ENCODE data around the gene STRA6. TPM values are rescaled to one million over a fixed set of nuclear protein-coding genes. Genes with fewer than 3 reads are reported as not detected.

Gene STRA6, protein sequence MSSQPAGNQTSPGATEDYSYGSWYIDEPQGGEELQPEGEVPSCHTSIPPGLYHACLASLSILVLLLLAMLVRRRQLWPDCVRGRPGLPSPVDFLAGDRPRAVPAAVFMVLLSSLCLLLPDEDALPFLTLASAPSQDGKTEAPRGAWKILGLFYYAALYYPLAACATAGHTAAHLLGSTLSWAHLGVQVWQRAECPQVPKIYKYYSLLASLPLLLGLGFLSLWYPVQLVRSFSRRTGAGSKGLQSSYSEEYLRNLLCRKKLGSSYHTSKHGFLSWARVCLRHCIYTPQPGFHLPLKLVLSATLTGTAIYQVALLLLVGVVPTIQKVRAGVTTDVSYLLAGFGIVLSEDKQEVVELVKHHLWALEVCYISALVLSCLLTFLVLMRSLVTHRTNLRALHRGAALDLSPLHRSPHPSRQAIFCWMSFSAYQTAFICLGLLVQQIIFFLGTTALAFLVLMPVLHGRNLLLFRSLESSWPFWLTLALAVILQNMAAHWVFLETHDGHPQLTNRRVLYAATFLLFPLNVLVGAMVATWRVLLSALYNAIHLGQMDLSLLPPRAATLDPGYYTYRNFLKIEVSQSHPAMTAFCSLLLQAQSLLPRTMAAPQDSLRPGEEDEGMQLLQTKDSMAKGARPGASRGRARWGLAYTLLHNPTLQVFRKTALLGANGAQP
- not detected in 2 replicates for total RNA-seq (2014; rRNA removed; shearing (Covaris generic))
- not detected in 2 replicates for total RNA-seq (2022)
- Bru-seq, nascent RNA = not detected
- percentile 5 among the genes with signal in this experiment for BruChase-seq, experiment 1, labeled RNA remaining after a 6-hour chase
- percentile 4 among the genes with signal in this experiment for BruChase-seq, experiment 2, labeled RNA remaining after a 2-hour chase
- long read RNA-seq = 0 reads

DNA sequence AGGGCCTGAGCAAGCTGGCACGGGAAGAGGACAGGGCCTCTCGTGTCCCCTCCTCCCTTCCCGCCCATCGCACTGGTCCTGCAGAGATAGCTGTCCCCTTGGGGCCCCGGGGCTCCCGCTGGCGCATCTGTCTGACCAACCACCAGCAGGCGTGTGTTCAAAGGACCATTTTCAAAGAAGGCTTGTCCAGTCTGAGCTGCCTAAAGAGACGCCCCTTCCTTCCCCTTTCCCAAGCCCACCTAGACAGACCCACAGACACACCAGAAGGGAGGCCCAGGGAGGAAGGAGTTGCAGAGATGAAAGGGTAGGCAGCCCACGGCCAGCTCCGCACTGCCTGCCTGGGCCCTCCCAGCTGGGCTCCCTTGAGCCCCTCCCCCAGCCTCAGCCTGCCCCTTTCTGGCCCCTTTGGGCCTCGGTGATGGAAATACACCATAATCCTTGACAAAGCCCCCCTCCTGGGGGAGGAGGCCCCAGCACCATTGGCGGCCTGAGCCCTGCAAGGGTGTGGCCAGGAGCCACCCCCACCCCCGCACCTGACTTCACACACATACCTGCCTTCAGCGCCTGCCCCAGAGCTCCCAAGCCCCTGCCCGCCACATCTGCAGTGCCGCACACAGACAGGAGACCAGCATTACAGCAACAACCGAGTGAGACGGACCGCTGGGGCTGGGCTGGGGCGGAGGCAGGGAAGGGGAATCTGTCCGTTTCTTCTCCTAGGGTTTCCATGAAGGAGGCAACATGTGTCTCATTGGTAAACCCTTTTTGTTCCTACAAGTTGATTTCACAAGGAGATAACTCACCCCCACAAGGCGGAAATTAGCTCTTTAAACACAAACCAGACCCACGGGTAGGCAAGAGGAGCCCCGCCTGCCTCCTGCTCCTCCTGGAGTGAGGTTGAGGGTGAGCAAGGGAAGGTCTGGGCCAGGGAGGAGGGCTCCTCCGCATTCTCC is at the start of gene STRA6:
STRA6 (minus strand) TSS at position 336 of the 950 bp plus-strand sequence. CDS start 520 bp downstream, outside the sequence.
- no peaks in the 10 kb centered on the region for H3K4me1 ChIP-seq (ENCODE audit: insufficient read depth, low read length, poor library complexity, severe bottlenecking)
- no peaks in the 10 kb centered on the region for H3K9me3 ChIP-seq (ENCODE audit: low read length)
- H3K27ac ChIP-seq (ENCODE audit: low read depth, low read length, poor library complexity, severe bottlenecking) = no peak within 1 kb of the TSS
- ChIA-PET CTCF (ENCODE audit: unreplicated experiment) (no interaction called here), POLR2A (no interaction called here)
- no peaks in the 10 kb centered on the region for H4K20me1 ChIP-seq (ENCODE audit: insufficient read depth, low read length)
- TF ChIP-seq, protein P1, sequence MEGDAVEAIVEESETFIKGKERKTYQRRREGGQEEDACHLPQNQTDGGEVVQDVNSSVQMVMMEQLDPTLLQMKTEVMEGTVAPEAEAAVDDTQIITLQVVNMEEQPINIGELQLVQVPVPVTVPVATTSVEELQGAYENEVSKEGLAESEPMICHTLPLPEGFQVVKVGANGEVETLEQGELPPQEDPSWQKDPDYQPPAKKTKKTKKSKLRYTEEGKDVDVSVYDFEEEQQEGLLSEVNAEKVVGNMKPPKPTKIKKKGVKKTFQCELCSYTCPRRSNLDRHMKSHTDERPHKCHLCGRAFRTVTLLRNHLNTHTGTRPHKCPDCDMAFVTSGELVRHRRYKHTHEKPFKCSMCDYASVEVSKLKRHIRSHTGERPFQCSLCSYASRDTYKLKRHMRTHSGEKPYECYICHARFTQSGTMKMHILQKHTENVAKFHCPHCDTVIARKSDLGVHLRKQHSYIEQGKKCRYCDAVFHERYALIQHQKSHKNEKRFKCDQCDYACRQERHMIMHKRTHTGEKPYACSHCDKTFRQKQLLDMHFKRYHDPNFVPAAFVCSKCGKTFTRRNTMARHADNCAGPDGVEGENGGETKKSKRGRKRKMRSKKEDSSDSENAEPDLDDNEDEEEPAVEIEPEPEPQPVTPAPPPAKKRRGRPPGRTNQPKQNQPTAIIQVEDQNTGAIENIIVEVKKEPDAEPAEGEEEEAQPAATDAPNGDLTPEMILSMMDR (conservative IDR thresholded peaks at IDR 0.05; ENCODE audit: low read length) = no peak
- no peak for TF ChIP-seq EZH2phosphoT487 (IDR thresholded peaks at IDR 0.05; ENCODE audit: borderline replicate concordance, low read depth, low read length)
- no peak within 1 kb of the TSS for H3K4me2 ChIP-seq (ENCODE audit: low read length)
- H3K4me3 ChIP-seq (ENCODE audit: low read depth, low read length, poor library complexity, severe bottlenecking) = no peak within 1 kb of the TSS
- H3K9me2 ChIP-seq (ENCODE audit: insufficient read depth, low read length) = no peaks in the 10 kb centered on the region
- H2AFZ ChIP-seq (ENCODE audit: low read length) = no peak within 1 kb of the TSS
- no TSS peak for BruUV-seq (replicated peaks)
- DNase-seq (ENCODE audit: low spot score) = no peak
- H3K36me3 ChIP-seq (ENCODE audit: insufficient read depth, low read length) = no peaks in the 10 kb centered on the region
- no peaks in the 10 kb centered on the region for H3K79me2 ChIP-seq (ENCODE audit: insufficient read depth, low read depth, low read length)
- intact Hi-C loops (cut with micrococcal nuclease; ENCODE audit: unreplicated experiment) = no loop called here

DNA sequence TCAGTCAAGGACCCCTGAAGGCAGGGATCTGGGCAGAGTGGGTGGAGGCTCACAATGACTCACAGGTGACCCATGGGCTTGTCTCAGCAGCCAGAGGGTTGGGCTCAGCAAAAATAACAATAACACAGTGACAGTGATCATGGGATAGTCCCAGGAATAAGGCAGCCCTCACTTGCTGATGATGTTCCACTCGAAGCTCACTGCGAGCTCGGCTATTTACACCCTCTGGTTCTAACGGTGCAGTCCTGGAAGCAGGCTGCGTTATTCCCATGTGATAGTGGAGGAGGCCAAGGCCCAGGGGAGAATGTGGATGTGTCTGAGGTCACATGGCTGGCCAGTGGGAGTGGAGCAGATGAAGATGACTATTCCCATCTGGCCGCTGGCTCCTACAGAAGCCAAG is 49.7 kb upstream of the STRA6 start:
- Histone ChIP-seq H2AFZ (ENCODE audit: low read length) (no peak overlapping the region), H3K4me2 (ENCODE audit: low read length) (no peak overlapping the region), H3K9me2 (ENCODE audit: insufficient read depth, low read length) (no peaks in the 10 kb centered on the region), H3K4me1 (ENCODE audit: insufficient read depth, low read length, poor library complexity, severe bottlenecking) (peaks cover 6% of the 10 kb centered on the region), H3K79me2 (ENCODE audit: insufficient read depth, low read depth, low read length) (no peaks in the 10 kb centered on the region), H4K20me1 (ENCODE audit: insufficient read depth, low read length) (no peaks in the 10 kb centered on the region), H3K27ac (ENCODE audit: low read depth, low read length, poor library complexity, severe bottlenecking) (no peak overlapping the region), H3K36me3 (ENCODE audit: insufficient read depth, low read length) (no peaks in the 10 kb centered on the region), H3K4me3 (ENCODE audit: low read depth, low read length, poor library complexity, severe bottlenecking) (no peak overlapping the region), H3K9me3 (ENCODE audit: low read length) (no peaks in the 10 kb centered on the region)
- intact Hi-C loops (cut with micrococcal nuclease; ENCODE audit: unreplicated experiment) = no loop called here
- ChIA-PET CTCF (ENCODE audit: unreplicated experiment) (no interaction called here), POLR2A (interaction anchor here (0.6 to 1.1 kb wide), 2 partner anchors 16 to 102 kb away, joined by 3 to 6 read pairs; no protein-coding TSS in a partner anchor)
- TF ChIP-seq EZH2phosphoT487 (IDR thresholded peaks at IDR 0.05; ENCODE audit: borderline replicate concordance, low read depth, low read length) = no peak
- TF ChIP-seq, protein P1 (conservative IDR thresholded peaks at IDR 0.05; ENCODE audit: low read length) = no peak
- BruUV-seq (replicated peaks) = no TSS peak
- DNase-seq (ENCODE audit: low spot score) = no peak

All from OCI-LY7 (cell line).